ENCODE measurements around the gene UBE2V1. TPM values are rescaled to one million over a fixed set of nuclear protein-coding genes. Genes with fewer than 3 reads are reported as not detected.
"Not testable (repeated sequence)": the region's sequence is repeated elsewhere in the genome, so short reads cannot be mapped to it uniquely, and the experiment has no call there.

The UBE2V1 gene
- 100 to 1,000 TPM in 2 of 10 donors, 10 to 100 TPM in 8; 72.6 to 113 (median 90.2) TPM for total RNA-seq
- 10 to 100 TPM; 61.9 to 80.0 TPM for polyA plus RNA-seq
- long read RNA-seq, donor 1, transcript UBE2V1-203 (4 exons, 2,133 nt): major isoform, 18 of 25 reads
- long read RNA-seq, donor 1, partial matches to known transcripts: 4 of 25 reads
- long read RNA-seq, donor 1, other reads (novel, unspliced or antisense): 2 of 25 reads
- long read RNA-seq, donor 2, transcript UBE2V1-203 (4 exons, 2,133 nt): major isoform, 31 of 33 reads
- long read RNA-seq, donor 2, partial matches to known transcripts: 0 of 33 reads
- long read RNA-seq, donor 2, other reads (novel, unspliced or antisense): 0 of 33 reads
- long read RNA-seq, donor 3, transcript UBE2V1-203 (4 exons, 2,133 nt): major isoform, 126 of 142 reads
- long read RNA-seq, donor 3, partial matches to known transcripts: 5 of 142 reads
- long read RNA-seq, donor 3, other reads (novel, unspliced or antisense): 6 of 142 reads

GRCh38 chr20:50112512-50113419 lies at the start of gene UBE2V1:
UBE2V1 (minus strand) TSS chr20:50113150; CDS start chr20:50113128, 22 bp downstream.
- H3K4me1 ChIP-seq: peaks cover 24 to 78% (median 65%) of the 10 kb centered on the region in 9 donors
- intact Hi-C loops (cut with DNase I): loop anchor here in 1 of 10 donors (10.0 kb wide), 1 partner anchor 352 kb away; no protein-coding TSS in a partner anchor
- DNase-seq (peak; percentile 93 to 94), ATAC-seq (peak; percentile 83 to 93 (median 88))
- peaks cover 0 to 9% (median 0%) of the 10 kb centered on the region in 9 donors for H3K36me3 ChIP-seq
- TF ChIP-seq, protein P1, sequence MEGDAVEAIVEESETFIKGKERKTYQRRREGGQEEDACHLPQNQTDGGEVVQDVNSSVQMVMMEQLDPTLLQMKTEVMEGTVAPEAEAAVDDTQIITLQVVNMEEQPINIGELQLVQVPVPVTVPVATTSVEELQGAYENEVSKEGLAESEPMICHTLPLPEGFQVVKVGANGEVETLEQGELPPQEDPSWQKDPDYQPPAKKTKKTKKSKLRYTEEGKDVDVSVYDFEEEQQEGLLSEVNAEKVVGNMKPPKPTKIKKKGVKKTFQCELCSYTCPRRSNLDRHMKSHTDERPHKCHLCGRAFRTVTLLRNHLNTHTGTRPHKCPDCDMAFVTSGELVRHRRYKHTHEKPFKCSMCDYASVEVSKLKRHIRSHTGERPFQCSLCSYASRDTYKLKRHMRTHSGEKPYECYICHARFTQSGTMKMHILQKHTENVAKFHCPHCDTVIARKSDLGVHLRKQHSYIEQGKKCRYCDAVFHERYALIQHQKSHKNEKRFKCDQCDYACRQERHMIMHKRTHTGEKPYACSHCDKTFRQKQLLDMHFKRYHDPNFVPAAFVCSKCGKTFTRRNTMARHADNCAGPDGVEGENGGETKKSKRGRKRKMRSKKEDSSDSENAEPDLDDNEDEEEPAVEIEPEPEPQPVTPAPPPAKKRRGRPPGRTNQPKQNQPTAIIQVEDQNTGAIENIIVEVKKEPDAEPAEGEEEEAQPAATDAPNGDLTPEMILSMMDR (IDR thresholded peaks at IDR 0.05): peak in 8 of 9 donors; percentile 3 to 53 (median 35)
- WGBS, 2 donors: 1% methylated on average over 67 to 70 of the region's 70 CpGs
- H3K9me3 ChIP-seq: no peaks in the 10 kb centered on the region
- no peaks in the 10 kb centered on the region for H3K27me3 ChIP-seq
- peak within 1 kb of the TSS; percentile 73 to 99 (median 97) for H3K4me3 ChIP-seq
- peak within 1 kb of the TSS; percentile 92 to 100 (median 98) for H3K27ac ChIP-seq

- H3K27me3 ChIP-seq; H3K4me3 ChIP-seq; H3K36me3 ChIP-seq; ATAC-seq; intact Hi-C loops (cut with DNase I); DNase-seq; H3K27ac ChIP-seq; H3K9me3 ChIP-seq: not testable (repeated sequence)
- peaks cover 5 to 42% (median 12%) of the 10 kb centered on the region in 9 donors for H3K4me1 ChIP-seq
- 83 to 92% methylated on average over 7 of the region's 7 CpGs for WGBS, 2 donors
Measured at GRCh38 chr20:50161494-50161893, 48.5 kb upstream of the UBE2V1 start.

GRCh38 chr20:50153500-50154377 lies 40.8 kb upstream of the UBE2V1 start, which contains the start of gene PEDS1:
PEDS1 (minus strand) TSS chr20:50153723; CDS start chr20:50153637, 86 bp downstream.
- peaks cover 10 to 50% (median 46%) of the 10 kb centered on the region in 9 donors for H3K4me1 ChIP-seq
- intact Hi-C loops (cut with DNase I): no loop called here
- no peaks in the 10 kb centered on the region for H3K27me3 ChIP-seq
- H3K27ac ChIP-seq: peak within 1 kb of the TSS; percentile 57 to 98 (median 96)
- peaks cover 0 to 17% (median 0%) of the 10 kb centered on the region in 9 donors for H3K36me3 ChIP-seq
- ATAC-seq (peak; percentile 96 to 99 (median 97)), DNase-seq (peak; percentile 91 to 94)
- TF ChIP-seq, protein P1 (IDR thresholded peaks at IDR 0.05): peak in 1 of 9 donors; percentile 12
- H3K9me3 ChIP-seq: no peaks in the 10 kb centered on the region
- peak within 1 kb of the TSS; percentile 80 to 100 (median 97) for H3K4me3 ChIP-seq
- 2 to 4% methylated on average over 79 to 99 of the region's 99 CpGs for WGBS, 2 donors

GRCh38 chr20:50153153-50153499 lies 40.2 kb upstream of the UBE2V1 start:
- intact Hi-C loops (cut with DNase I): no loop called here
- DNase-seq: no peak

More at GRCh38 chr20:50153153-50153499, 40.2 kb upstream of the UBE2V1 start:
- TF ChIP-seq, protein P1 (IDR thresholded peaks at IDR 0.05): no peak
- 0 to 1% methylated on average over 18 of the region's 18 CpGs for WGBS, 2 donors
- Histone ChIP-seq H3K36me3 (peaks cover 0 to 24% (median 0%) of the 10 kb centered on the region in 9 donors), H3K4me3 (peak overlapping the region; percentile 80 to 100 (median 97)), H3K27ac (peak overlapping the region; percentile 23 to 98 (median 96)), H3K4me1 (peaks cover 10 to 55% (median 48%) of the 10 kb centered on the region in 9 donors), H3K9me3 (no peaks in the 10 kb centered on the region), H3K27me3 (no peaks in the 10 kb centered on the region)
- no peak for ATAC-seq

Measured in heart right ventricle (tissue), 16 donors.